ENCODE measurements around the gene RXRA. TPM values are rescaled to one million over a fixed set of nuclear protein-coding genes. Genes with fewer than 3 reads are reported as not detected.
A peak's percentile ranks its signal among the peaks of the same experiment; 100 is the strongest.

RXRA gene
- total and polyA plus RNA-seq, 4 donors, result 41.5 to 116 (median 74.1) TPM

- Histone ChIP-seq H3K36me3 (ENCODE audit: control insufficient read depth in 4 of 4, insufficient read depth in 3 of 4, low read depth in 1 of 4, low read length in 3 of 4) (peaks cover 0 to under 1% (median 0%) of the 10 kb centered on the region in 4 donors), H3K27ac (ENCODE audit: low read depth in 1 of 2, low read length in 2 of 2) (peak overlapping the region; percentile 92 to 98), H3K4me3 (ENCODE audit: low read depth in 1 of 3, low read length in 3 of 3) (peak overlapping the region; percentile 27 to 58 (median 42)), H3K9me3 (ENCODE audit: control insufficient read depth in 4 of 4, low read length in 3 of 4) (no peaks in the 10 kb centered on the region), H3K4me1 (ENCODE audit: control insufficient read depth in 4 of 4, insufficient read depth in 4 of 4, low read length in 3 of 4) (peaks cover 57 to 97% (median 78%) of the 10 kb centered on the region in 4 donors), H3K27me3 (ENCODE audit: control insufficient read depth in 4 of 4, insufficient read depth in 4 of 4, low read length in 3 of 4) (no peaks in the 10 kb centered on the region), H3K9ac (ENCODE audit: low read depth in 1 of 2, low read length in 2 of 2) (peak overlapping the region; percentile 21 to 79)
- no peak for TF ChIP-seq GABPA (IDR thresholded peaks at IDR 0.05 in 1 of 2, conservative IDR thresholded peaks at IDR 0.05 in 1 of 2)
- peak; percentile 31 for TF ChIP-seq SP1 (IDR thresholded peaks at IDR 0.05)
- no peak for TF ChIP-seq TAF1 (conservative IDR thresholded peaks at IDR 0.05)
- TF ChIP-seq NR2F2 (IDR thresholded peaks at IDR 0.05), result no peak
- TF ChIP-seq RAD21 (IDR thresholded peaks at IDR 0.05), result no peak
- TF ChIP-seq REST (IDR thresholded peaks at IDR 0.05), result no peak
- TF ChIP-seq JUND (IDR thresholded peaks at IDR 0.05), result no peak
- TF ChIP-seq HNF4A (conservative IDR thresholded peaks at IDR 0.05), result peak in 1 of 2 donors; percentile 38
- TF ChIP-seq MAX (IDR thresholded peaks at IDR 0.05), result no peak
- no peak for TF ChIP-seq YY1 (IDR thresholded peaks at IDR 0.05)
- TF ChIP-seq FOXA2 (IDR thresholded peaks at IDR 0.05), result no peak
- TF ChIP-seq RXRA (IDR thresholded peaks at IDR 0.05), result peak; percentile 58 to 80
- WGBS, result 15% methylated on average over 38 of the region's 38 CpGs
- DNase-seq (ENCODE audit: low spot score), result no peak
Measured at GRCh38 chr9:134375430-134376385, 49.5 kb downstream of the RXRA start.

GRCh38 chr9:134376386-134377142 lies 50.3 kb downstream of the RXRA start:
- Histone ChIP-seq H3K4me1 (ENCODE audit: control insufficient read depth in 4 of 4, insufficient read depth in 4 of 4, low read length in 3 of 4) (peaks cover 59 to 97% (median 80%) of the 10 kb centered on the region in 4 donors), H3K27me3 (ENCODE audit: control insufficient read depth in 4 of 4, insufficient read depth in 4 of 4, low read length in 3 of 4) (no peaks in the 10 kb centered on the region), H3K4me3 (ENCODE audit: low read depth in 1 of 3, low read length in 3 of 3) (peak overlapping the region; percentile 11 to 42 (median 27)), H3K9ac (ENCODE audit: low read depth in 1 of 2, low read length in 2 of 2) (peak overlapping the region; percentile 21 to 65), H3K36me3 (ENCODE audit: control insufficient read depth in 4 of 4, insufficient read depth in 3 of 4, low read depth in 1 of 4, low read length in 3 of 4) (peaks cover 0 to 2% (median 0%) of the 10 kb centered on the region in 4 donors), H3K9me3 (ENCODE audit: control insufficient read depth in 4 of 4, low read length in 3 of 4) (no peaks in the 10 kb centered on the region), H3K27ac (ENCODE audit: low read depth in 1 of 2, low read length in 2 of 2) (peak overlapping the region; percentile 91 to 98)
- peak; percentile 60 for DNase-seq (ENCODE audit: low spot score)
- 22% methylated on average over 27 of the region's 27 CpGs for WGBS
- TF ChIP-seq TAF1 (conservative IDR thresholded peaks at IDR 0.05) (no peak), MAX (IDR thresholded peaks at IDR 0.05) (peak; percentile 80), HNF4A (conservative IDR thresholded peaks at IDR 0.05) (peak; percentile 65 to 76), FOXA2 (IDR thresholded peaks at IDR 0.05) (no peak), ATF3 (IDR thresholded peaks at IDR 0.05) (no peak), RAD21 (IDR thresholded peaks at IDR 0.05) (peak; percentile 21 to 27), YY1 (IDR thresholded peaks at IDR 0.05) (peak; percentile 24), NR2F2 (IDR thresholded peaks at IDR 0.05) (peak; percentile 74), GABPA (IDR thresholded peaks at IDR 0.05 in 1 of 2, conservative IDR thresholded peaks at IDR 0.05 in 1 of 2) (no peak), JUND (IDR thresholded peaks at IDR 0.05) (no peak), REST (IDR thresholded peaks at IDR 0.05) (peak; percentile 36), RXRA (IDR thresholded peaks at IDR 0.05) (peak; percentile 97), CTCF (IDR thresholded peaks at IDR 0.05; ENCODE audit: low read depth, low read length, missing input control) (no peak), FOXA1 (IDR thresholded peaks at IDR 0.05) (no peak), EGR1 (IDR thresholded peaks at IDR 0.05; ENCODE audit: low read depth in 2 of 2) (peak in 1 of 2 donors; percentile 53), SP1 (IDR thresholded peaks at IDR 0.05) (peak; percentile 74), HNF4G (IDR thresholded peaks at IDR 0.05) (no peak)
